Upper lobe of left lung (tissue), 6 donors: ENCODE results near the gene OLIG1. TPM values are rescaled to one million over a fixed set of nuclear protein-coding genes. Genes with fewer than 3 reads are reported as not detected.

Source experiments
- ATAC-seq, 2 donors: fragments of 200-7000 bp; cut with Tn5 transposase; one replicate each; pipeline ENCODE4 v1.9.1; 2022; ENCODE audit warnings: mild to moderate bottlenecking in 2 of 2, moderate library complexity in 2 of 2; ENCODE audit not compliant: low FRiP score in 2 of 2
- DNase-seq, 2 donors: peaks; one replicate each; pipeline ENCODE4 v3.0.0-alpha.2; 2019 to 2020
- H3K27ac ChIP-seq, 4 donors: fragments of 200-600 bp; sonication (generic); one replicate each; pipeline ENCODE4 v1.5.1; 2016 to 2019
- H3K27me3 ChIP-seq, 4 donors: fragments of 200-600 bp; sonication (generic); one replicate each; pipeline ENCODE4 v1.5.1; 2017 to 2019
- H3K36me3 ChIP-seq, 4 donors: fragments of 200-600 bp; sonication (generic); one replicate each; pipeline ENCODE4 v1.5.1; 2016 to 2019
- H3K4me1 ChIP-seq, 4 donors: fragments of 200-600 bp; sonication (generic); one replicate each; pipeline ENCODE4 v1.5.1; 2018 to 2019
- H3K4me3 ChIP-seq, 4 donors: fragments of 200-600 bp; sonication (generic); one replicate each; pipeline ENCODE4 v1.5.1; 2017 to 2019; ENCODE audit warnings: mild to moderate bottlenecking in 2 of 4, moderate library complexity in 1 of 4
- H3K9me3 ChIP-seq, 4 donors: fragments of 200-600 bp; sonication (generic); one replicate each; pipeline ENCODE4 v1.5.1; 2018 to 2019
- CTCF ChIP-seq, 6 experiments: fragments of 450-650 bp in 4 of 6; fragments of 200-600 bp in 2 of 6; sonication (generic) in 2 of 6; IDR thresholded peaks; one replicate each; pipeline ENCODE4 v1.5.1; 2016 to 2019; ENCODE audit warnings: antibody characterized with exemption in 6 of 6
- EP300 ChIP-seq, 4 donors: sonication (generic); formaldehyde crosslinking; IDR thresholded peaks; one replicate each; pipeline ENCODE4 v1.5.1; 2017; ENCODE audit warnings: antibody characterized with exemption in 4 of 4, control low read depth in 2 of 4
- POLR2A ChIP-seq, 4 donors: fragments of 450-650 bp; IDR thresholded peaks; one replicate each; pipeline ENCODE4 v1.5.1; 2016 to 2017; ENCODE audit warnings: antibody characterized with exemption in 4 of 4, mild to moderate bottlenecking in 2 of 4
- POLR2AphosphoS5 ChIP-seq, 2 donors: sonication (generic); formaldehyde crosslinking; IDR thresholded peaks; one replicate each; pipeline ENCODE4 v1.5.1; 2017; ENCODE audit warnings: antibody characterized with exemption in 2 of 2
- WGBS, 2 donors: methylation state at CpG; one replicate each; pipeline ENCODE4 v1.1.5; 2017 to 2018; 5-methylcytosine and 5-hydroxymethylcytosine counted together
- total RNA-seq, 6 donors: library from RNA; depleted of rRNA in 4 of 6; stranded (reverse); fragments of >200 nt in 4 of 6; gene quantifications; one replicate each; pipeline versions ENCODE4 v1.1.0 to v1.2.1, GENCODE V29; 2016 to 2021
- donor health status: DM: no; HTN: no; CAD: no; lungs with moderate emphysema.
- donor health status: DM: no; HTN: yes; CAD: no; lungs with severe emphysema.

OLIG1 gene
- total RNA-seq, 6 donors from 2014 or later = 0.54 to 3.2 (median 2.0) TPM; not detected in 1

DNA sequence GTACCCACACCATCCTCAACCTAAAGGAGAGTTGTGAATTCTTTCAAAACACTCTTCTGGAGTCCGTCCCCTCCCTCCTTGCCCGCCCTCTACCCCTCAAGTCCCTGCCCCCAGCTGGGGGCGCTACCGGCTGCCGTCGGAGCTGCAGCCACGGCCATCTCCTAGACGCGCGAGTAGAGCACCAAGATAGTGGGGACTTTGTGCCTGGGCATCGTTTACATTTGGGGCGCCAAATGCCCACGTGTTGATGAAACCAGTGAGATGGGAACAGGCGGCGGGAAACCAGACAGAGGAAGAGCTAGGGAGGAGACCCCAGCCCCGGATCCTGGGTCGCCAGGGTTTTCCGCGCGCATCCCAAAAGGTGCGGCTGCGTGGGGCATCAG, 44.8 kb upstream of the OLIG1 start:
- peaks cover 36 to 78% (median 61%) of the 10 kb centered on the region in 4 donors for H3K4me1 ChIP-seq
- no peaks in the 10 kb centered on the region for H3K9me3 ChIP-seq
- H3K27ac ChIP-seq = no peak overlapping the region
- TF ChIP-seq POLR2A (IDR thresholded peaks at IDR 0.05) (no peak), POLR2AphosphoS5 (IDR thresholded peaks at IDR 0.05) (no peak), CTCF (IDR thresholded peaks at IDR 0.05) (no peak), EP300 (IDR thresholded peaks at IDR 0.05) (no peak)
- peaks cover 0 to 100% (median 71%) of the 10 kb centered on the region in 4 donors for H3K27me3 ChIP-seq
- no peaks in the 10 kb centered on the region for H3K36me3 ChIP-seq
- DNase-seq = peak in 1 of 2 donors; percentile 48
- ATAC-seq = no peak
- 4 to 6% methylated on average over 21 to 22 of the region's 22 CpGs for WGBS, 2 donors
- no peak overlapping the region for H3K4me3 ChIP-seq

GRCh38 chr21:33025489-33026442, 44.2 kb upstream of the OLIG1 start, which contains the start of gene OLIG2:
Gene OLIG2, plus strand, starts transcription at chr21:33025935. Its CDS starts 928 bp downstream, at chr21:33026863.
- 4 to 8% methylated on average over 25 to 37 of the region's 59 CpGs for WGBS, 2 donors
- TF ChIP-seq POLR2A (IDR thresholded peaks at IDR 0.05) = no peak
- no peak for TF ChIP-seq EP300 (IDR thresholded peaks at IDR 0.05)
- TF ChIP-seq POLR2AphosphoS5 (IDR thresholded peaks at IDR 0.05) = no peak
- TF ChIP-seq CTCF (IDR thresholded peaks at IDR 0.05) = no peak

GRCh38 chr21:33026443-33026858, 43.5 kb upstream of the OLIG1 start:
- Histone ChIP-seq H3K27ac (no peak overlapping the region), H3K4me3 (no peak overlapping the region), H3K36me3 (no peaks in the 10 kb centered on the region), H3K4me1 (peaks cover 35 to 73% (median 57%) of the 10 kb centered on the region in 4 donors), H3K27me3 (peaks cover 0 to 96% (median 64%) of the 10 kb centered on the region in 4 donors), H3K9me3 (no peaks in the 10 kb centered on the region)
- DNase-seq = peak in 1 of 2 donors; percentile 54
- TF ChIP-seq POLR2A (IDR thresholded peaks at IDR 0.05) = no peak
- TF ChIP-seq EP300 (IDR thresholded peaks at IDR 0.05) = no peak
- TF ChIP-seq POLR2AphosphoS5 (IDR thresholded peaks at IDR 0.05) = no peak
- 6 to 7% methylated on average over 21 of the region's 21 CpGs for WGBS, 2 donors
- ATAC-seq = no peak

More at GRCh38 chr21:33025489-33026442, 44.2 kb upstream of the OLIG1 start, which contains the start of gene OLIG2:
- H3K27me3 ChIP-seq = peaks cover 0 to 99% (median 68%) of the 10 kb centered on the region in 4 donors
- peaks cover 35 to 73% (median 57%) of the 10 kb centered on the region in 4 donors for H3K4me1 ChIP-seq
- no peaks in the 10 kb centered on the region for H3K36me3 ChIP-seq
- peak in 1 of 2 donors; percentile 66 for DNase-seq
- ATAC-seq = no peak
- no peak within 1 kb of the TSS for H3K27ac ChIP-seq
- H3K4me3 ChIP-seq = peak within 1 kb of the TSS in 1 of 4 donors; percentile 4
- no peaks in the 10 kb centered on the region for H3K9me3 ChIP-seq

DNA sequence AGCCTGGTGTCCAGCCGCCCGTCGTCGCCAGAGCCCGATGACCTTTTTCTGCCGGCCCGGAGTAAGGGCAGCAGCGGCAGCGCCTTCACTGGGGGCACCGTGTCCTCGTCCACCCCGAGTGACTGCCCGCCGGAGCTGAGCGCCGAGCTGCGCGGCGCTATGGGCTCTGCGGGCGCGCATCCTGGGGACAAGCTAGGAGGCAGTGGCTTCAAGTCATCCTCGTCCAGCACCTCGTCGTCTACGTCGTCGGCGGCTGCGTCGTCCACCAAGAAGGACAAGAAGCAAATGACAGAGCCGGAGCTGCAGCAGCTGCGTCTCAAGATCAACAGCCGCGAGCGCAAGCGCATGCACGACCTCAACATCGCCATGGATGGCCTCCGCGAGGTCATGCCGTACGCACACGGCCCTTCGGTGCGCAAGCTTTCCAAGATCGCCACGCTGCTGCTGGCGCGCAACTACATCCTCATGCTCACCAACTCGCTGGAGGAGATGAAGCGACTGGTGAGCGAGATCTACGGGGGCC, 43.0 kb upstream of the OLIG1 start:
- Histone ChIP-seq H3K4me1 (peaks cover 35 to 73% (median 57%) of the 10 kb centered on the region in 4 donors), H3K27me3 (peaks cover 0 to 91% (median 61%) of the 10 kb centered on the region in 4 donors), H3K4me3 (no peak overlapping the region), H3K27ac (no peak overlapping the region), H3K36me3 (no peaks in the 10 kb centered on the region), H3K9me3 (no peaks in the 10 kb centered on the region)
- ATAC-seq (no peak), DNase-seq (peak in 1 of 2 donors; percentile 75)
- 2 to 5% methylated on average over 5 to 48 of the region's 54 CpGs for whole genome bisulfite sequencing, 2 donors
- TF ChIP-seq POLR2A (IDR thresholded peaks at IDR 0.05) = no peak
- no peak for TF ChIP-seq POLR2AphosphoS5 (IDR thresholded peaks at IDR 0.05)
- no peak for TF ChIP-seq CTCF (IDR thresholded peaks at IDR 0.05)
